HG02943 (cell line): ENCODE results near the gene NUP160.

Source experiments
- ATAC-seq: cut with Tn5 transposase; IDR thresholded peaks from one replicate; pipeline ENCODE4 v1.9.1; 2021; ENCODE audit warnings: mild to moderate bottlenecking, low read depth, moderate library complexity; ENCODE audit not compliant: unreplicated experiment

Gene NUP160

GRCh38 chr11:47732271-47732670, 115.9 kb downstream of the NUP160 start:
- no peak for ATAC-seq

GRCh38 chr11:47731475-47731874, 116.7 kb downstream of the NUP160 start:
- no peak for ATAC-seq
